Fibroblast of skin of abdomen (primary cell): Measurements from ENCODE around the gene PCDHGA10.
"Not testable (repeated sequence)": the region's sequence is repeated elsewhere in the genome, so short reads cannot be mapped to it uniquely, and the experiment has no call there.

Experiments used
- DNase-seq: peaks from one replicate; pipeline ENCODE4 v3.0.0-alpha.2; 2013

Gene PCDHGA10

GRCh38 chr5:141392429-141393198 is 20.2 kb upstream of the PCDHGA10 start, which contains the start of gene PCDHGA8:
TSS of gene PCDHGA8 (plus strand) at chr5:141392633. CDS start at chr5:141392814, 181 bp downstream.
- peak; percentile 37 for DNase-seq

GRCh38 chr5:141393267-141393666 is 19.5 kb upstream of the PCDHGA10 start:
- no peak for DNase-seq

GRCh38 chr5:141394401-141395187 is 18.2 kb upstream of the PCDHGA10 start:
- not testable (repeated sequence) for DNase-seq

- peak; percentile 60 for DNase-seq
Observed at GRCh38 chr5:141397756-141398551, 14.8 kb upstream of the PCDHGA10 start, which contains the start of gene PCDHGB5. TSS of gene PCDHGB5 (plus strand) at chr5:141397947. CDS start at chr5:141398128, 181 bp downstream.

GRCh38 chr5:141398608-141399007 is 14.2 kb upstream of the PCDHGA10 start:
- DNase-seq: no peak

GRCh38 chr5:141399555-141400258 is 13.1 kb upstream of the PCDHGA10 start:
- DNase-seq: no peak

- peak; percentile 26 for DNase-seq
Observed at GRCh38 chr5:141402553-141403243, 10.1 kb upstream of the PCDHGA10 start, which contains the start of gene PCDHGA9. TSS of gene PCDHGA9 (plus strand) at chr5:141402778. CDS start at chr5:141402953, 175 bp downstream.

- DNase-seq: no peak
Observed at GRCh38 chr5:141403387-141403786, 9.4 kb upstream of the PCDHGA10 start.

- peak; percentile 43 for DNase-seq
Observed at GRCh38 chr5:141407790-141408505, 4.8 kb upstream of the PCDHGA10 start, which contains the start of gene PCDHGB6. TSS of gene PCDHGB6 (plus strand) at chr5:141408021. CDS start at chr5:141408203, 182 bp downstream.

GRCh38 chr5:141409598-141410306 is 3.0 kb upstream of the PCDHGA10 start:
- no peak for DNase-seq

GRCh38 chr5:141411575-141411974 is 1.2 kb upstream of the PCDHGA10 start:
- DNase-seq: no peak

GRCh38 chr5:141413540-141414069 is 818 bp downstream of the PCDHGA10 start:
- no peak for DNase-seq

- DNase-seq: not testable (repeated sequence)
Observed at GRCh38 chr5:141414548-141415274, 1.9 kb downstream of the PCDHGA10 start.

- DNase-seq: not testable (repeated sequence)
Observed at GRCh38 chr5:141415275-141415618, 2.5 kb downstream of the PCDHGA10 start.

- peak; percentile 83 for DNase-seq
Observed at GRCh38 chr5:141417494-141418172, 4.8 kb downstream of the PCDHGA10 start, which contains the start of gene PCDHGB7. TSS of gene PCDHGB7 (plus strand) at chr5:141417677. CDS start at chr5:141417860, 183 bp downstream.

- DNase-seq: no peak
Observed at GRCh38 chr5:141419074-141419880, 6.5 kb downstream of the PCDHGA10 start.

GRCh38 chr5:141420855-141421488 is 8.2 kb downstream of the PCDHGA10 start, which contains the start of gene PCDHGA11:
TSS of gene PCDHGA11 (plus strand) at chr5:141421051. CDS start at chr5:141421228, 177 bp downstream.
- DNase-seq: peak; percentile 71
